NB4 (cell line): ENCODE data around the gene DLL3.

Experiments used
- CTCF ChIP-seq: IDR thresholded peaks from one replicate; pipeline ENCODE4 v1.5.1; 2012; ENCODE audit warnings: low read depth, low read length
- MYC ChIP-seq: IDR thresholded peaks from 2 replicates; pipeline ENCODE4 v1.6.1; 2011; ENCODE audit warnings: low read depth, low read length
- POLR2A ChIP-seq: IDR thresholded peaks from 2 replicates; pipeline ENCODE4 v1.6.1; 2011; ENCODE audit warnings: mild to moderate bottlenecking; ENCODE audit not compliant: insufficient read length; ENCODE audit errors: extremely low read depth

GRCh38 chr19:39498798-39499642 is at the start of gene DLL3:
- TF ChIP-seq CTCF, result no peak
- no peak for TF ChIP-seq POLR2A
- no peak for TF ChIP-seq MYC
